ENCODE data around the gene KCNG4.
A peak's percentile ranks its signal among the peaks of the same experiment; 100 is the strongest.
"Not testable (repeated sequence)": the region's sequence is repeated elsewhere in the genome, so short reads cannot be mapped to it uniquely, and the experiment has no call there.

Gene KCNG4

DNA sequence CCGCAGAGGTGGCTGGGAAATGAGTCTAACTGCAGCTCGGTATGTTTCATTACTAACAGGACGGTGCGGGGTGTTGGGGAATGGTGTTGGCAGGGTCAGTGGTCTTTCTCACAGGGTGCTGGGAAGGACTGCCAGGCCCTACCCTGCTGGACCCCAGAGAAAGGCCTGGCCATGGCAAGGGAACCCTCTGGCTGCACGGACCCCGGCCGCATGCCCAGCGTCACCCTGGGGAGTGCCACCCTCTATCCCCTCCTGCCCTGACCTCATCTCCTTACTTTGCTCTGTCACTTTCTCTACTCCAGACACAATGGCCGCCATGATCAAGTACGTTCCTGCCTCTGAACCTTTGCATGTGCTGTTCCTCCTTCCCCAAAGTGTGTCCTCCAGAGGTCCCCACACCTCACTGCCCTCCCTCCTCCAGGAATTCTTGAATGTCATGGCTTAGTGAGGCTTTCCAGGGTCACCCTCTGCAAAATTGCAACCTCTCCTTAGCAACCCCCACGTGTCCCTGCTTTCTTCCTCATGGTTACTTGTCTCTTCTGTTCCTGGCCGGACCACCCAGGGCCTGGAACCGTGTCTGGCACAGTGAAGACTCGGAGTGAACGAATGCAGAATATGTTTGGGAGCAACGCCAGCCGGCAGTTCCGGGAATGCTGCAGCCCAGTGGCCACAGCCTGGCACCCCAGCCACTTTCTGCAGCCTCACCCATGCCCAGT, 33.7 kb downstream of the KCNG4 start:
- DNase-seq: no peak

DNA sequence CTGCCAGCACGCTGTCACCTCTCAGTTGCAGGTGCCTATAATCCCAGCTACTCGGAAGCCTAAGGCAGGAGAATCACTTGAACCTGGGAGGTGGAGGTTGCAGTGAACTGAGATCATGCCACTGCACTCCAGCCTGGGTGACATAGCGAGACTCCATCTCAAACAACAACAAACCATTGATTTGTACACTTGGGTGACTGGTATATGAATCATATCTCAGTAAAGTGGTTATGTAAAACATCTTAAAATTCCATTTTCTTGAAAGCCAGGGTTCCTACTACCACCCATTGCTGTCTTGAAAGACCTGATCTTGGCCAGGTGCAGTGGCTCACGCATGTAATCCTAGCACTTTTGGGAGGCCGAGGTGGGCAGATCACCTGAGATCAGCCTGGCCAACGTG, 34.7 kb downstream of the KCNG4 start:
- not testable (repeated sequence) for DNase-seq

DNA sequence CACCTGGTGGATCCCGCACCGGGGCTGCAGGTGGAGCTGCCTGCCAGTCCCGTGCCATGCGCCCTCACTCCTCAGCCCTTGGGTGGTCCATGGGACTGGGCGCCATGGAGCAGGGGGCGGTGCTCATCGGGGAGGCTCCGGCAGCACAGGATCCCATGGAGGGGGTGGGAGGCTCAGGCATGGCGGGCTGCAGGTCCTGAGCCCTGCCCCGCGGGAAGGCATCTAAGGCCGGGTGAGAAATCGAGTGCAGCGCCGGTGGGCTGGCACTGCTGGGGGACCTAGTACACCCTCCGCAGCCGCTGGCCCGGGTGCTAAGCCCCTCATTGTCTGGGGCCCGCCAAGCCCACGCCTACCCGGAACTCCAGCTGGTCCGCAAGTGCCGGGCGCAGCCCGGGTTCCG, 35.3 kb downstream of the KCNG4 start:
- not testable (repeated sequence) for DNase-seq

DNA sequence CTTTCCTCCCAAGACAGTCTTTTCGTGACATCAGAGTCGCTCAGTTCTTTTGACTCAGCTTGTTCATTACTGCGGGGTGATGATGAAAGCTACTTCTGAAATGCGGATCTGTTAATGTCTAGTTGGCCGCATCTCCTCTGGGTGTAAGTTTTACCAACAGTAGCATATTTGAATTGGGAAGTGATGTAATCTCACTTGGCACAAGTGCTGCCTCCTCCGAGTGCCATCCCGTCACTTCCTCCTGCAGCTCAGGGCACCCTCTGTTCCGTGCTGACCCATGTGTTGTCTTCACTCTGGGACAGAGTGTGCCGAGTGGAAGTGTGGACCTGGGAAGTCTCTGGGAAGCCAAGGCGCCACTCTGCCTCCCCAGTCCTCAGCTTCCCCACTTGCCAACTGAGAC, 40.0 kb downstream of the KCNG4 start:
- DNase-seq: peak; percentile 43

DNA sequence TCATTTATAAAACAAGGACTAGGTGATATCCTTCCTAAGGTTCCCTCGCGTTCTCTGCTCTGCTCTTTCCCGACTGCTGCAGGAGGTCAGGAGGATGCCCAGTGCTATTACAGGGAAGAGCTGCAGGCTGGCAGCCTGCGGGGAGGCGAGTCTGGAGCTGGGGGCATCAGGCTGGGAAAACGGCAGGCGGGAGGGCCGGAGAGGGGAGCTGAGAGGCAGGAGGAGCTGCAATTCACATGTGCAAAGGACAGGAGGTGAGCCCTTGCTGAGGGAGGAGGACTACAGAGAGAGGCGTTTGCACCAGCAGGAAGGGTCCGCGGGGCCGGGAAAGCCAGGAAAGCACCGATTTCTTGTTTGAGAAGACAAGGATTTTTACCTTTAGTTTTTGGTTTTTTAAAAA, 40.7 kb downstream of the KCNG4 start:
- no peak for DNase-seq

DNA sequence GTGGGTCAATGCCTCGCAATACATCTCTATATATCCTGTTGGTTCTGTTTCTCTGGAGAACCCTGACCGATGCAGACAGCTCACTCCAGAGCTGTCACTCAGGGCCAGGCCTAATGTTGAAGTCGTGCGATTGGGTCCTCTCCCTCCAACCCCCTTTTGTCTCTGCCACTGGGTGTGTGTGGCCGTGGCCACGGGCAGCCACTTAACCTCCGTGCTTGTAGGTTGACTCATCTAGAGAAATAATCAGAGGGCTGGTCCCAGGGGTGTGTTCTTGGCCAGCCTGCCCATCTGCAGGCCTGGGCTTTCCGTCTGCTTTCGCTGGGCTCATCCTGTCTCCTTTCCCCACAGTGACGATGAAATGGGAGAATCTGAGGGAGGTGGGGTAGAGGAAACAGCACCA, 41.4 kb downstream of the KCNG4 start:
- DNase-seq: peak; percentile 44

DNA sequence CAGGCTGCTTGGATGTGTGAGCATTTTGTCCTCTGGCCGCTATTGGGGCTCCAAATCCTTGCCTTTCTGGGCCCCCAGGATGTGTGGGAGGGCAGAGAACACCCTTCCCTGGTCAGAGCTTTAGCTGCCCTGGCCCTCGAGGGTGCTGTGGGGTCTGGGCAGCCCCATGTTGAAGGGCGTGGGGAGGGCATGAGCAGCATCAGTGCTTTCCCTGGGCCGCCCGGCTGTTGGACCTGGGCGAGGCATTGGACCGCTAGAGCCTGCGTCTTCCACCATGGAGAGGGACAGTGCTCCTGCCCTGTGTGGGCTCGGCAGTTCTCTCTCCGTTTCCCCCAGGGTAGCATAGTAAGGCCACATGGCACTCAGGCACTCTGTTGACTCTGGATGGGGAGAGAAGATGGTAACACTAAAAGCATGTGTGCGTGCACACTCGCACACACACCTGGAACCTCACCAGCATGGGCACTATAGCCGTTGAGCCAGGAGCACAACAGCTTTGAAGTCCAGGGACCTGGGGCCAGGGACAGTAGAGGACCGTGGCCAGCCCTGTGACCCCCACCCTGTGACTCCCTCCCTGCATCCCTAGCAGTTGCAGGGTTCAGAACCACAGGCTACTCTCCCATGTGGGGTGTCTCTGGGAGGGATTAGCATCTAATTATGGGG, 42.2 kb downstream of the KCNG4 start:
- no peak for DNase-seq

DNA sequence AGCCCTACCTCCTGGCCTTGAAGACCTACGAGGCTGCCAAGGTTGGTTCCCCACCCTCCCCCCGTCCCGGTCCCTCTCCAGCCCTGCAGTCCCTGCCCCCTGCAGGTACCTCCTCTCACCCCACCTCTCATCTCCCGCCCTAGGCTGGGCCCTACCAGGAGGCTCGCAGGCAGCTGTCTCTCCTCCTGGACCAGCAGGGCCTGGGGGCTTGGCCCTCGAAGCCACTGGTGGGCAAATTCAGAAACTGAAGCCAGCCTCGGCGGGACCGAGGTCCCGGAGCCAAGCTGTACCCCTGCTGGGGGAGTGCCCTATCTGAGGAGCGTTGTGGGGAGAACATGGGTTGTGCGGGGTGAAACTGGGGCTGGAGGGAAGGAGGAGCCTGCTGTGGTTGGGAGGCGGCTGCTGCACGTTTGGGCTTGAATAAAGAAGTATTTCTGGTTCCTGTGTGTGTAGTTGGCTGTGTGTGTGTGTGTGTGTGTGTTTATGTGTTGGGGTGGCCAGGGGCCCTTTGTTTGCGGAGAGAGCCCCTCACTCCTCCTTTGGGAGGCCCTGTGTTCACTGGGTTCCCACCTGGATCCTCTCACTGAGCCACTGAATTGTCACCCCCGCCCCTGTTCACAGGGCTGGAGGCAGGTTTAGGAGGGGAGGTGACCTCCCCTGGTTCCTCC, 43.0 kb downstream of the KCNG4 start:
- DNase-seq: no peak

DNA sequence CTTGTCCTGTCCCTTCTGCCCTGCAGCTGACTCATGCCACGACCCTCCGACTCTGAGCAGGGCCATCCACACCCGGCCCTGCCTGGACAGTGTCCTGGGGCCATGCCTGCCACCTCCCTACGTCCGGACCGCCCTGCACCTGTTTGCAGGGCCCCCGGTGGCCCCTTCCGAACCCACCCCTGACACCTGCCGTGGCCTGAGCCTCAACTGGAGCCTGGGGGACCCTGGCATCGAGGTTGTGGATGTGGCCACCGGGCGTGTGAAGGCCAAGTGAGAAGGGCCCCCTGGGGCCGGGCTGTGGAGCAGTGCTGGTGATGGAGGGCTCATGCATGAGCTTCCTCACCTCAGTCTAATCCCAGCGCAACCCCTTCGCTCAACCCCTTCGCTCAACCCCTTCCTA, 43.7 kb downstream of the KCNG4 start:
- no peak for DNase-seq

DNA sequence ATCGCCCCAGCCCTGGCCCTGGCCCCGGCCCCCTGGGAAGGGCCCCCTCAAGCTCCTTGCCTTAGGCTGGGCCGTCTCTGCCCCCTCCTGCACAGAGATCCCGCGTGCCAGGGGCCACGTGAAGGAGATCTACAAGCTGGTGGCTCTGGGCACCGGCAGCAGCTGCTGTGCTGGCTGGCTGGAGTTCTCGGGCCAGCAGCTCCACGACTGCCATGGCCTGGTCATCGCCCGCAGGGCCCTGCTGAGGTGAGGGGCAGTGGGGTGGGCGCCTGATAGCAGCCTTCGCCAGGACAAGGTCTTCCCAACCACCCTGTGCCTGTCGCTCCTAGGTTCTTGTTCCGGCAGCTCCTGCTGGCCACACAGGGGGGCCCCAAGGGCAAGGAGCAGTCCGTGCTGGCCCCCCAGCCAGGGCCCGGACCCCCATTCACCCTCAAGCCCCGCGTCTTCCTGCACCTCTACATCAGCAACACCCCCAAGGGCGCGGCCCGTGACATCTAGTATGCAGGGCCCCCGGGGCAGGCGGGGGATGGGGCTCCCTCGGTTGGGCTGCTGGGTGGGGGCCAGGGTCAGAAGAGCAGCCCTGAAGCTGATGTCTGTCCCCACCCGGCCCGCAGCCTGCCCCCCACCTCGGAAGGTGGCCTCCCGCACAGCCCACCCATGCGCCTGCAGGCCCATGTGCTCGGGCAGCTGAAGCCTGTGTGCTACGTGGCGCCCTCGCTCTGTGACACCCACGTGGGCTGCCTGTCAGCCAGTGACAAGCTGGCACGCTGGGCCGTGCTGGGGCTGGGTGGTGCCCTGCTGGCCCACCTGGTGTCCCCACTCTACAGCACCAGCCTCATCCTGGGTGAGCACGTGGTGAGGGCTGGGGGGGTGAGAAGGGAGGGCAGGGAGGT, 44.4 kb downstream of the KCNG4 start:
- DNase-seq: no peak

DNA sequence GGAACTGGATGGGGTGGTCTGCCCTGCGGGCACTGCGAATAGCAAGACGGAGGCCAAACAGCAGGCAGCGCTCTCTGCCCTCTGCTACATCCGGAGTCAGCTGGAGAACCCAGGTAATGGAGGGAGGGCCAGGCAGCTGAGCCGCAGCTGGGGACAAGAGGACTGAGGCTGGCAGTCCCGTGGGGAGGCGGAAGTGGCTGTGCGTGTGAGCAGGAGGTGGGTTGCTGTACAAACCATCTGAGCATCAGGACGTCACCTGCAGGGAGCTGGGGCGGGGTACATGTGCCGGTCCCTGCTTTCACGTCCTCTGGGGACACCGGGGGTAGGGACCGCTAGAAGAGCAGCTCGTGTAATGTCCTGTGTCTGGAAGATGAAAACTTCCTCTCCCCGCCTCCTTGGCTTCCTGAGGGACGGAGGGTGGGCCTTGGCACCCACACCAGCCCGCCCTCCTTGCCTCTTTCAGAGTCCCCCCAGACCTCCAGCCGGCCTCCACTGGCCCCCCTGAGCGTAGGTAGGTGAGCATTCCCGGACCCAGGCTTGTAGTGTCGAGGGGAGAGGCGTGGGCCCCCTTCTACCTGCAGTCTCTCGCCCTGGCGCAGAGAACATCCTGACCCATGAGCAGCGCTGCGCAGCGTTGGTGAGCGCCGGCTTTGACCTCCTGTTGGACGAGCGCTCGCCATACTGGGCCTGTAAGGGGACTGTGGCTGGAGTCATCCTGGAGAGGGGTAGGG, 45.2 kb downstream of the KCNG4 start:
- no peak for DNase-seq

DNA sequence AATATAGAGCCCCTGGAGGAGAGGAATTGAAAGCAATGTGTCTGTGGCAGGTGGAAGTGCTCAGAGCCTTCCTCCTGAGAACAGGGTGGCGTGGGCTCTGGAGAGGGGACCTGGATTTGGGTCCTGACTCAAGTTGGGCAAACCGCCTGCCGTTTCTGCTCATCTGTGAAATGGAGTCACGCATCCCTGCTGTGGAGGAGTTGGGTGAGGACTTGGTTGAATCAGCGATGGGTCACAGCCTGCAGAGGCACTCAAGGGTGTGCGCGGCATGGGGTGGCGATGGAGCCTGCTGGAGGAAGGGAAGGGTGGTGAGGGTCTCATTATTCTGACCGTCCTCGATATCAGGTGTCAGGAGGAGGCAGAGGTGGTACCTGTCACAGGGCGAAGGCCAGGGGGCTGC, 45.8 kb downstream of the KCNG4 start:
- no peak for DNase-seq

DNA sequence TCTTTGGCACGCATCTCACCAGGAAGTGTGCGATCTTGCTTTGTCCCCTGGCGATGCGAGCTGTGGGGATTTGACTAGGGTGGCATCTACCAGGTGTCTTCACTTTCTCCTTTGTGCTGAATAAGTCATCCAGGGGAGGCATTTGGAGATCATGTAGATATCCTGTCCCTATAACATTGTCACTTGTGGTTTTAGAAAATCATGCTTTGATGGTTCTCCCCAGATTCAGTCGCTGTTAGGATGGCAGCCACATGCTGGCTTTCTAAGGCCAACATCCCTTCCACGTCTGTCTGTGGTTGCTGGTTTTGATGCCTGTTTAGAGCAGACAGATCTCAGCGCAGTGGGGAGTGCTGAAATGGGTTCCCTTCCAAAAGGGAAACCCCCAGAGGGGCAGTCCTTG, 46.3 kb downstream of the KCNG4 start:
- DNase-seq: no peak

DNA sequence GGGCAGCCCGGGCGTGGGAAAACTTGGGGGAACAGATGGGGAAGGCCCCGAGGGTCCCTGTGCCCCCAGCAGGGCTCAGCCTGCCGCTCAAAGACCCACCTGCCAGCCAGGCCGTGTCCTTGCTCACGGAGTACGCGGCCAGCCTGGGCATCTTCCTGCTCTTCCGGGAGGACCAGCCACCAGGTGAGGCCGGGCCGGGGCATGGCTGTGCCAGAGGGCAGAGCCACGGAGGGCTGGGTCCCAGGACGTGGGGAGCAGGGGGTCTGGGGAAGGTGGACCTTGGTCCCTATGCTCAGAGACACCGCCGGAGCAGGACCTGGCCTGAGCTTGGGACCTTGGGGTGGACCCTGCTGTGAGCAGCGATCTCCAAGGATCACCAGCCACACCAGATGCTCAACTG, 48.3 kb downstream of the KCNG4 start:
- DNase-seq: no peak

DNA sequence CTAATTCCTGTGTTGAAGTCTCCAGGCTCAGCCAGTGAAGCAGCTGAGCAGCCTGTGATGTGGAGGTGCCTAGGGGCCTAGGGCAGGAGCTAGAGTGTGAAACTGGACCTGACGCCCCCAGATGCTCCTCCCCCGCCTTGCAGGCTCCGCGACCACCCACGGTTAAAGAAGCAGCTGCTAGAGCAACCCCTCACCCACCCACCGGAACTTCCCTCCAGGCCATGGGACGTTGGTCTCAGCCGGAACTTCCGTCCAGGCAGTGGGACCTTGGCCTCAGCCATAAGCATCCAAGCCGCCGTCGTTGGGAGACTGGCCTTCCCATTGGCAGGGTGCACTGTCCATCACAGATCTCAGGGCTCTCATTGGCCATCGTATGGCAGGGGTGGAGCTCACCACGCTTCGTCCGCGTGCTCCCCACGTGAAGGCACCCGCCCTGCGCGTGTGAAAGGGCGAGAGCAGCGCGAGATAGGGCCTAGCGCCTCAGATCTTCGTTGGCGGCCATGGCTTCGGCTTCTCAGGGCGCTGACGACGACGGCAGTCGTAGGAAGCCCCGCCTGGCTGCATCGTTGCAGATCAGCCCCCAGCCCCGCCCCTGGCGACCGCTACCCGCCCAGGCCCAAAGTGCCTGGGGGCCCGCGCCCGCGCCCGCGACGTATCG, 49.0 kb downstream of the KCNG4 start, which contains the start of gene ADAD2:
TSS of gene ADAD2 (plus strand) at position 427 of the 658 bp plus-strand sequence. CDS start at position 501, 74 bp downstream.
- DNase-seq: no peak

DNA sequence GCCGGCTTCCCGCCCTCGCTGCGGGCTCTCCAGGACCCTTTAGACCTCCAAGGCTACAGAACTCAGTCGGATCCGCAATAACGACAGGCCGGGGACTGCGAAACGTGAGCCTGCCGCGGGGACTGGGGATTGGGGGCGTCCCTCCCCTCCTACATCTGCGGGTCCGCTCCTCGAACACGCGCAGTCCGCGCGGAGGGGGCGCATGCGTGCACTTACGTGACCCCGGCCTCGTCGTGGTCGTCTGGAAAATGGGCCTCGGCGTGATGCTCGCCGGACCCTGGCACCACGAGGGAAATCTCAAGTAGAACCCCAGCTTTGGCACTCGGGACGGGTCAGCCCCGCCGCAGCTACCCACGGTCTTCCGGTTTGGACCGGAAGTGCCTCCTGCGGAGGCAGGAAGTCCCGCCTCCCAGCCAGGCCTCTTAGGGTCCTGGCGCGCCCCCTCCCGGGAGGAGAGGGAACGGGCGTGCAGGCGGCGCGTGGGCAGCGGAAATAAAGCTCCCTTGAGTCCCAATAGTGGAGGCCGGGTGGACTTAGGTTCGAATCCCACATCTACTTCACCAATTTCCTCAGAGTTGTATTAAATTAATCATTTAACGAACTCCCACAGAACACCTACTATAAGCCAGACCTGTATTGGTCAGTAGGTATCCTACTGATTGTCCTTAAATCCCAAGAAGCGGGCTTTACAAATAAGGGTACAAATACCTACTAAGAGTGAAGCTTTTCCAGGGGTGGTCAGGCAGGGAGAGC, 53.0 kb downstream of the KCNG4 start, which contains the start of gene TAF1C:
TSS of gene TAF1C (minus strand) at position 373 of the 753 bp plus-strand sequence. CDS start 2,069 bp downstream, outside the sequence.
- DNase-seq: peak; percentile 92

DNA sequence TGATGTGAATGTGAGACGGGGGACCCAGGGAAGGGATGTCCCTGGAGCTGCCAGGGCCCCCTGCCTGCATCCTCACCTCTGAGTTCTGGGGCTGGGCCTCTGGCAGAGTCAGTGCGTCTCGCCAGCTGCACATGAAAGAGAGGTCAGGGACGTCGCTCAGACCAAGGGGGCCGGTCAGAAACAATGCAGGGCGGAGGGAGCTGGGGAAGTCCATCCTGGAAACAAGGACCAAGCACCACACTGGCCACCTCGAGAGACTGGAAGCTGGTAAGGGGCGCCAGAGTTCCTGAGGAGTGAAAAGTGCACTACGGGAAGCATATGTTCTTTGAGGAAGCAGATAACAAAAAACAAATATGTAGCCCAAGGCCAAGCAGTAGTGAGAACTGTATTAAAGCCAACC, 55.0 kb downstream of the KCNG4 start:
- no peak for DNase-seq

DNA sequence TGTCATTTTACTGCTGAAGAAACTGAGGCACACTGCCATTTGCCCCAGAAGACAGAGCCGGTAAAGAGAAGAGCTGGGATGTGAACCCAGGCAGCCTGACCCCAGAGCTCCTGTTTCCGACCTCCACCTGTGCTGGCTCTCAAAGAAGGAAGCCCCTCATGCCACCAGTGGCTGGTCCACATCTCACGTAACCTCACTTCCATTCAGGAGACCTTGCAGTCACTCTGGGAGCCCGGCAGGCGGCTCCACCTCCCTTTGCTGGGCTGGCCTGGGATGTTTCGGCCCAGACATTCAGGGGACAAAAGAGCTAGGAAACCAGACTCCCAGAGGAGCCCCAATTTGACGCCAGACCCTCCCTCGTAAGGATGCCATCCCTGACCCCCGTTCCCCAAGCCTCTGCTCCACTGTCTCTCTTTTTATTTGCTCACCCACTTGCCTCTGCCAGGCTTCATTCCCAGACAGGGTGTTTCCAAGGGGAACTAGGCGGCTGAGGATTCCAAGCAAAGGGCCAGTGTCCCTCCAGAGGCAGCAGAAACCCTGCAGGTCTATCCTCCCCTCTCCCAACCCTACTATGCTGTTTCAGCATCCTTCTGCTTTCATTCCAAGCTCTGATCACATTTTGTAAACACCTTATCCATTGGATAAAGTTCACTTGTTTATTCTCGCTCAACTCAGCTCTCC, 55.8 kb downstream of the KCNG4 start:
- no peak for DNase-seq

DNA sequence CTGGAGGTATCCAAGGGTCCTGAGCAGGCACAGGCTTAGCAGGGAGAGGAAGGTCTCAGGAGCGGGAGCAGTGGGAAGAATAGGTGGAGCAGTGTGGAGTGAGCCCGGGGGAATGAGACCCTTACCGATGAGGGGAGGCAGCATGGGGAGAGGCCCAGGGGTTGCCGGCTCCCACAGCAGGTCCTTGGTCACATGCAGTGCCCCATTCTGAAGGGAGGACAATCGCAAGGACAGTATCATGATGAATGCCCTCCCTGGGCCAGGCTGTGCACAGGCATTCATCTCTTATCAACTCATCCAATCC, 56.3 kb downstream of the KCNG4 start:
- no peak for DNase-seq

Data from EL (cell line).